DMS153 treated with DMSO at 0.1 percent for 48 hours (cell line): ENCODE data around the gene MAPT.

Experiments used
- DNase-seq: peaks from one replicate; lab custom pipeline; 2025; ENCODE audit not compliant: unreplicated experiment; lab: John Stamatoyannopoulos, UW

Gene MAPT

DNA sequence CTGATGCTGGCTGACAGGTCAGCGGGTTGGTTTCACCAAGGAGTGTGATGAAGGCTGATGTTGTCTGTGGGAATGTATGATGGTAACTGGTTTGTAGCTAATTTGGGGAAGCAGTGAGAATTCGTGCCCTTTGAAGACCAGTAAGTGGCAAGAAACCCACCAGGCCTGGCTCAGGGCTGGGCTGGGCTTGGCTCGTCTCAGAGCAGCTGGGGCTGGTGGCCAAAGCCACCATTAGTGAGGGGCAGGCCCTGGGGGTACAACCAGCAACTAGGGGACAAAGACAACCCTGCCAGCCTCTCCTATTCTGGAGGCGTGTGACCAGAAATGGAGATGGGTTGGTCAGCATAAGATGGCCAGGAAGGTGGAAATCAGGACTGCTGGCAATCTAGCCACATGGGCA lies 91.7 kb downstream of the MAPT start:
- no peak for DNase-seq

DNA sequence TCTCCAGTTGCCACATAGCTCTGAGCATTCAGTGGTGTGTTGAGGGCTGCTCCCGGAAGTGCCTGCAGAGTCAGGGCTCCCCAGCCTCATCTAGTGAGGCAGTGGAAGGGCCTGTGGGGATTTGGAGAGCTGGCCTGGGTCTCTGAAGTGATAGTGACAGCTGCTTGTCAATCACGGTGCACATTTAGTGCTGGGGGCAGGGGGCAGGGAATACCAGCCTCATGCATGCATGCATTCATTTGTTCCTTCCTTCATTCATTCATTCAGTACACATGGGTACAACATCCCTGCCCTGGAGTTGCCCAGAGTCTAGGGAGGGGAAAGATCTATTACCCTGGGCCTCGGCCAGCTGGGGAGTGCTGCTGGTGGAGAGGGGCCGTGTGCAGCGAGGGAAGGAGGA lies 93.4 kb downstream of the MAPT start:
- DNase-seq, result no peak

DNA sequence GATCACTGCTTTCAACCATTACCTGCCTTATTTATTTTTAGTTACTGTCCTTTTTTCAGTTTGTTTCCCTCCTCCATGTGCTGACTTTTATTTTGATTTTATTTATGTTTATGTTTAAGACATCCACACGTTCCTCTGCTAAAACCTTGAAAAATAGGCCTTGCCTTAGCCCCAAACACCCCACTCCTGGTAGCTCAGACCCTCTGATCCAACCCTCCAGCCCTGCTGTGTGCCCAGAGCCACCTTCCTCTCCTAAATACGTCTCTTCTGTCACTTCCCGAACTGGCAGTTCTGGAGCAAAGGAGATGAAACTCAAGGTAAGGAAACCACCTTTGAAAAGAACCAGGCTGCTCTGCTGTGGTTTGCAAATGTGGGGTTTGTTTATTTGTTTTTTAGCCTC lies 95.4 kb downstream of the MAPT start:
- DNase-seq, result no peak

DNA sequence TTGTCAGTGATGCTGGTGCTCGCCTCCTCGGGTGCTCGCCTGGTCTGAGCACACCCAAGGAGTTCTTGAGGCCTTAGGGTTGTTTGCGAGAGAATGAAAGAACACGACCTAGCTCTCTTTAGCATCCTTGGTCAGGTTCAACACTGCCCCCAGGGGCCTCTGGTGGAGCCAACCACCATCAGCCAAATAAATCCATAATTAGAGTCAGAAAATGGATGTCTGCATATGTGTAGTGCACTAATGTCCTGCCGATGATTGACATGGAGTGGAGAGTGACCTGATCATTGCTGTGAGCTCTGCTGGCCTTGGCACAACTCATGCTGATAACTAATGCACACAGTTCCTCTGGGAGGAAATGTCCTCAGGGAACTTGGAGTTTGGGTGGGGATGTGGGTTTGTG lies 96.5 kb downstream of the MAPT start:
- DNase-seq, result no peak

DNA sequence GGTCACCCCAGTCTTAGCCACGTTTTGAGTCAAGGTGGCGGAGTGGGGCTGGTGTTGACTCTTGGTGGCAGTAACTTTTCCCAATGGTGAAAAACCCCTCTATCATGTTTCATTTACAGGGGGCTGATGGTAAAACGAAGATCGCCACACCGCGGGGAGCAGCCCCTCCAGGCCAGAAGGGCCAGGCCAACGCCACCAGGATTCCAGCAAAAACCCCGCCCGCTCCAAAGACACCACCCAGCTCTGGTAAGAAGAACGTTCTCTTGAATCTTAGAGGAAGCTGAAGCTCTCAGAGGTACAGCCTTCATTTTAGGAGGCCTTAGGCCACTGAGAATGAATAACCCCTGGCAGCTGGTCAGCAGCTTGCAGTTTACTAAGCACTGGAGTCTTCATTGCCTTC lies 97.0 kb downstream of the MAPT start:
- no peak for DNase-seq

DNA sequence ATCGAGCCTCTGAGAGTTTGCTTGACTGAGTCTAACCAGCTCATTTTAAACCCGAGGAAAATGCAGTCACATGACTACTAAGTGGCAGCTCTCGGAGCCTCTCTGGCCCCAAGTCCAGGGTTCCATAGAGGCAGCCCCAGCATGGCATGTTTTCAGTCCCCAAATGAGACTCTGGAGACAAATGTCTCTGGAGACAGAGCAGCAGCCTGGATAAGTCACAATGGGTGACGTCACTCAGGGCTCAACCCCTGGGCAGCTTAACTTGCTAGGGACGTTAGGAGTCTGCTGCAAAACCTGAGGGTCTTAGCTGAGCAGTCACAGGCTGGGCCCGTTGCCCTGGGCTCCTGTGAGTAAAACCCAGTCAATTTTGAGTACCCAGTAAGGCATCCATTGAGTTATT lies 97.8 kb downstream of the MAPT start:
- no peak for DNase-seq

DNA sequence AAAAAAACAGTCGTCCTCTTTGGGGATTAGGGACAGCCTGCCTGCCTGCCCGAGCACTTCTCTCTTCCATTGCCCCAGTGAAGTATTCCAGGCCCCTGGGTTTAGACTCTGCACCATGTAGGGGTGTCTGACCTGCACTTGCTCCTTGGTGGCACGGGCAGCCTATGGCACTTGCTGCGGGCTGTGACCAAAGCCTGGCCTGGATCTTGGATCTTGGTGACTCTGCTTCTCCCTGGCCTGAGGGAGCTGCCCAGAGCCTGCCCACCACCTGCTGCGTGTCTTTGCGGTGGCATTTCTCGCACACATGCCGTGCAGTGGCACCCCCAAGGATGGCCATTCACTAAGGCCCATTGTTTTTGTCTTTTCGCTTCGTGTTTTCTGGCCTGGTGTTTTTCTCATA lies 98.5 kb downstream of the MAPT start:
- no peak for DNase-seq

DNA sequence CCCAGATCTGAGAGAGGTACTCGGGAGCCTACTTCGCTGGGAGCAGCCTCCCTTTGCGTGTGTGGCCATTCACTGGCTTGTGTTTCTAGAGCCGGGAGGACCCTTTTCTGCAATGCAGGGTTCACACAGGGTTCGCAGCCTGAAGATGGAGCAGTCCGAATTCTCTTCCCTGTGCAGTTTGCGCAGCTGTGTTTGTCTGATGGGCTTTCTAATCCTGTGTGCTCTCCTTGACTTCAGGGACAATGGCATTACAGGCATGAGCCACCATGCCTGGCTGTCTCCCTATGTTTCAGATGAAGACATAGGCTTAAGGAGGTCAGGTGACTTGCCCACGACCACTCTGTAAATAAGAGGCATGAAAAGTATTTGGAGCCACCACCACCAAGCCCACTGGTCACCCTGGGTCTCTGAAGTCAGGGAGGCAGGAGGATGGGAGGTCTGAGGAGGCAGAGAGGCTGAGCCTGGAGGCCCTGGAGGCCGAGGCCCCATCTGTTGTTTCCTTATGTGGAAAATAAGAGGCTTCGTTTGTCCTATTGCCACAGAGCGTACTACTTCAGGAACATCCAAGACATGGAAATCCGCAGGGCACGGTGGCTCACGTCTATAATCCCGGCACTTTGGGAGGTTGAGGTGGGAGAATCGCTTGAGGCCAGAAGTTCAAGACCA lies 99.7 kb downstream of the MAPT start:
- DNase-seq, result no peak

DNA sequence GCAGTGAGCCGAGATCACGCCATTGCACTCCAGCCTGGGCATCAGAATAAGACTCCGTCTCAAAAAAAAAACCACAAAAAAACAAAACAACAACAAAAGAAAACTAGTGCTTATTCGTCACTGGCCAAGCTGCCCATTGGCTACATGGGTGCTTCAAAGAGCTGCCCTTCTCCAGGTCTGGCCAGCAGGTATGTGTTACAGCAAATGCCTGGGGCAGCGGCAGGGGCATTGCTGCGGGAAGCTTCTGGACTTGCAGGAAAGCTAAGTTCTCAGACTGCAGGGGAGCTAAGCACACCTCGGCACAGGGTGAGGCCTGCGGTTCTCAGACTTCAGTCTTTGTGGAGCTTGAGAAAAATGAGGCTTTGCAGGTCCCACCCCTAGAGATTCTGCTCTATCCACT lies 100.6 kb downstream of the MAPT start:
- no peak for DNase-seq

DNA sequence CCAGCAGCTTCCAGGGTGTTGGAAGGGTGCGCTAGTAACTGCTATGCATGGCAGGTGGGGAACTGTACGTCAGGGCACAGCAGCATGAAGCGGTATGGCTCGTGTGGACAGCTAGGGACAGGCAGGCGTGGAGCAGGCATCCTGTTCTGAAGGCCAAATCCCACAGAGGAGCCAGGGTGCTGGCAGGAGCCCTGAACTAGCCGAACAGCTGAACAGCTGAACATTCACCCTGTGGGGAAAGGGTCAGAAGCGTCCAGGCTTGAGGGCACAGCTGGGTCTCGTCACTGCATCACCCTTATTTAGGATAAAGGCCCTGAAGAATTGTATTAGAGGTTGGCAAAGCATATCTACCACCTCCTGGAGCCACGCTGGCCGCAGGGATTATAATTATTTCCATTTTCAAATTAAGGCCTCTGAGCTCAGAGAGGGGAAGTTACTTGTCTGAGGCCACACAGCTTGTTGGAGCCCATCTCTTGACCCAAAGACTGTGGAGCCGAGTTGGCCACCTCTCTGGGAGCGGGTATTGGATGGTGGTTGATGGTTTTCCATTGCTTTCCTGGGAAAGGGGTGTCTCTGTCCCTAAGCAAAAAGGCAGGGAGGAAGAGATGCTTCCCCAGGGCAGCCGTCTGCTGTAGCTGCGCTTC lies 101.4 kb downstream of the MAPT start:
- DNase-seq, result no peak

DNA sequence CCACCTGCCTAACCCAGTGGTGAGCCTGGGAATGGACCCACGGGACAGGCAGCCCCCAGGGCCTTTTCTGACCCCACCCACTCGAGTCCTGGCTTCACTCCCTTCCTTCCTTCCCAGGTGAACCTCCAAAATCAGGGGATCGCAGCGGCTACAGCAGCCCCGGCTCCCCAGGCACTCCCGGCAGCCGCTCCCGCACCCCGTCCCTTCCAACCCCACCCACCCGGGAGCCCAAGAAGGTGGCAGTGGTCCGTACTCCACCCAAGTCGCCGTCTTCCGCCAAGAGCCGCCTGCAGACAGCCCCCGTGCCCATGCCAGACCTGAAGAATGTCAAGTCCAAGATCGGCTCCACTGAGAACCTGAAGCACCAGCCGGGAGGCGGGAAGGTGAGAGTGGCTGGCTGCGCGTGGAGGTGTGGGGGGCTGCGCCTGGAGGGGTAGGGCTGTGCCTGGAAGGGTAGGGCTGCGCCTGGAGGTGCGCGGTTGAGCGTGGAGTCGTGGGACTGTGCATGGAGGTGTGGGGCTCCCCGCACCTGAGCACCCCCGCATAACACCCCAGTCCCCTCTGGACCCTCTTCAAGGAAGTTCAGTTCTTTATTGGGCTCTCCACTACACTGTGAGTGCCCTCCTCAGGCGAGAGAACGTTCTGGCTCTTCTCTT lies 102.1 kb downstream of the MAPT start:
- no peak for DNase-seq

DNA sequence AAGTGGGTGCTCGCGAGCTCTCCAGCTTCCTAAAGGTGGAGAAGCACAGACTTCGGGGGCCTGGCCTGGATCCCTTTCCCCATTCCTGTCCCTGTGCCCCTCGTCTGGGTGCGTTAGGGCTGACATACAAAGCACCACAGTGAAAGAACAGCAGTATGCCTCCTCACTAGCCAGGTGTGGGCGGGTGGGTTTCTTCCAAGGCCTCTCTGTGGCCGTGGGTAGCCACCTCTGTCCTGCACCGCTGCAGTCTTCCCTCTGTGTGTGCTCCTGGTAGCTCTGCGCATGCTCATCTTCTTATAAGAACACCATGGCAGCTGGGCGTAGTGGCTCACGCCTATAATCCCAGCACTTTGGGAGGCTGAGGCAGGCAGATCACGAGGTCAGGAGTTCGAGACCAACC lies 102.8 kb downstream of the MAPT start:
- DNase-seq, result no peak

DNA sequence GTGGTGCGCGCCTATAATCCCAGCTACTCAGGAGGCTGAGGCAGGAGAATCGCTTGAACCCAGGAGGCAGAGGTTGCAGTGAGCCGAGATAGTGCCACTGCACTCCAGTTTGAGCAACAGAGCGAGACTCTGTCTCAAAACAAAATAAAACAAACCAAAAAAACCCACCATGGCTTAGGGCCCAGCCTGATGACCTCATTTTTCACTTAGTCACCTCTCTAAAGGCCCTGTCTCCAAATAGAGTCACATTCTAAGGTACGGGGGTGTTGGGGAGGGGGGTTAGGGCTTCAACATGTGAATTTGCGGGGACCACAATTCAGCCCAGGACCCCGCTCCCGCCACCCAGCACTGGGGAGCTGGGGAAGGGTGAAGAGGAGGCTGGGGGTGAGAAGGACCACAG lies 103.3 kb downstream of the MAPT start:
- no peak for DNase-seq

DNA sequence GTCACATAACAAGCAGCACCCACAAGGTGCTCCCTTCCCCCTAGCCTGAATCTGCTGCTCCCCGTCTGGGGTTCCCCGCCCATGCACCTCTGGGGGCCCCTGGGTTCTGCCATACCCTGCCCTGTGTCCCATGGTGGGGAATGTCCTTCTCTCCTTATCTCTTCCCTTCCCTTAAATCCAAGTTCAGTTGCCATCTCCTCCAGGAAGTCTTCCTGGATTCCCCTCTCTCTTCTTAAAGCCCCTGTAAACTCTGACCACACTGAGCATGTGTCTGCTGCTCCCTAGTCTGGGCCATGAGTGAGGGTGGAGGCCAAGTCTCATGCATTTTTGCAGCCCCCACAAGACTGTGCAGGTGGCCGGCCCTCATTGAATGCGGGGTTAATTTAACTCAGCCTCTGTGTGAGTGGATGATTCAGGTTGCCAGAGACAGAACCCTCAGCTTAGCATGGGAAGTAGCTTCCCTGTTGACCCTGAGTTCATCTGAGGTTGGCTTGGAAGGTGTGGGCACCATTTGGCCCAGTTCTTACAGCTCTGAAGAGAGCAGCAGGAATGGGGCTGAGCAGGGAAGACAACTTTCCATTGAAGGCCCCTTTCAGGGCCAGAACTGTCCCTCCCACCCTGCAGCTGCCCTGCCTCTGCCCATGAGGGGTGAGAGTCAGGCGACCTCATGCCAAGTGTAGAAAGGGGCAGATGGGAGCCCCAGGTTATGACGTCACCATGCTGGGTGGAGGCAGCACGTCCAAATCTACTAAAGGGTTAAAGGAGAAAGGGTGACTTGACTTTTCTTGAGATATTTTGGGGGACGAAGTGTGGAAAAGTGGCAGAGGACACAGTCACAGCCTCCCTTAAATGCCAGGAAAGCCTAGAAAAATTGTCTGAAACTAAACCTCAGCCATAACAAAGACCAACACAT lies 104.9 kb downstream of the MAPT start, which contains the start of gene STH:
Gene STH (plus strand): TSS at position 264 of the 913 bp plus-strand sequence. CDS start 30 bp downstream, at position 294.
- DNase-seq, result no peak

DNA sequence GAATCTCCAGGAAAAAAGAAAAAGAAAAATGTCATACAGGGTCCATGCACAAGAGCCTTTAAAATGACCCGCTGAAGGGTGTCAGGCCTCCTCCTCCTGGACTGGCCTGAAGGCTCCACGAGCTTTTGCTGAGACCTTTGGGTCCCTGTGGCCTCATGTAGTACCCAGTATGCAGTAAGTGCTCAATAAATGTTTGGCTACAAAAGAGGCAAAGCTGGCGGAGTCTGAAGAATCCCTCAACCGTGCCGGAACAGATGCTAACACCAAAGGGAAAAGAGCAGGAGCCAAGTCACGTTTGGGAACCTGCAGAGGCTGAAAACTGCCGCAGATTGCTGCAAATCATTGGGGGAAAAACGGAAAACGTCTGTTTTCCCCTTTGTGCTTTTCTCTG lies 105.5 kb downstream of the MAPT start:
- no peak for DNase-seq

DNA sequence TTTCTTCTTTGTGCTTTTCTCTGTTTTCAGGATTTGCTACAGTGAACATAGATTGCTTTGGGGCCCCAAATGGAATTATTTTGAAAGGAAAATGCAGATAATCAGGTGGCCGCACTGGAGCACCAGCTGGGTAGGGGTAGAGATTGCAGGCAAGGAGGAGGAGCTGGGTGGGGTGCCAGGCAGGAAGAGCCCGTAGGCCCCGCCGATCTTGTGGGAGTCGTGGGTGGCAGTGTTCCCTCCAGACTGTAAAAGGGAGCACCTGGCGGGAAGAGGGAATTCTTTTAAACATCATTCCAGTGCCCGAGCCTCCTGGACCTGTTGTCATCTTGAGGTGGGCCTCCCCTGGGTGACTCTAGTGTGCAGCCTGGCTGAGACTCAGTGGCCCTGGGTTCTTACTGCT lies 105.9 kb downstream of the MAPT start:
- DNase-seq, result no peak

DNA sequence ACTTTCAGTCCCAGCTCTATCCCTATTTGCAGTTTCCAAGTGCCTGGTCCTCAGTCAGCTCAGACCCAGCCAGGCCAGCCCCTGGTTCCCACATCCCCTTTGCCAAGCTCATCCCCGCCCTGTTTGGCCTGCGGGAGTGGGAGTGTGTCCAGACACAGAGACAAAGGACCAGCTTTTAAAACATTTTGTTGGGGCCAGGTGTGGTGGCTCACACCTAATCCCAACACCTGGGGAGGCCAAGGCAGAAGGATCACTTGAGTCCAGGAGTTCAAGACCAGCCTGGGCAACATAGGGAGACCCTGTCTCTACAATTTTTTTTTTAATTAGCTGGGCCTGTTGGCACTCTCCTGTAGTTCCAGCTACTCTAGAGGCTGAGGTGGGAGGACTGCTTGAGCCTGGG lies 106.4 kb downstream of the MAPT start:
- DNase-seq, result no peak

DNA sequence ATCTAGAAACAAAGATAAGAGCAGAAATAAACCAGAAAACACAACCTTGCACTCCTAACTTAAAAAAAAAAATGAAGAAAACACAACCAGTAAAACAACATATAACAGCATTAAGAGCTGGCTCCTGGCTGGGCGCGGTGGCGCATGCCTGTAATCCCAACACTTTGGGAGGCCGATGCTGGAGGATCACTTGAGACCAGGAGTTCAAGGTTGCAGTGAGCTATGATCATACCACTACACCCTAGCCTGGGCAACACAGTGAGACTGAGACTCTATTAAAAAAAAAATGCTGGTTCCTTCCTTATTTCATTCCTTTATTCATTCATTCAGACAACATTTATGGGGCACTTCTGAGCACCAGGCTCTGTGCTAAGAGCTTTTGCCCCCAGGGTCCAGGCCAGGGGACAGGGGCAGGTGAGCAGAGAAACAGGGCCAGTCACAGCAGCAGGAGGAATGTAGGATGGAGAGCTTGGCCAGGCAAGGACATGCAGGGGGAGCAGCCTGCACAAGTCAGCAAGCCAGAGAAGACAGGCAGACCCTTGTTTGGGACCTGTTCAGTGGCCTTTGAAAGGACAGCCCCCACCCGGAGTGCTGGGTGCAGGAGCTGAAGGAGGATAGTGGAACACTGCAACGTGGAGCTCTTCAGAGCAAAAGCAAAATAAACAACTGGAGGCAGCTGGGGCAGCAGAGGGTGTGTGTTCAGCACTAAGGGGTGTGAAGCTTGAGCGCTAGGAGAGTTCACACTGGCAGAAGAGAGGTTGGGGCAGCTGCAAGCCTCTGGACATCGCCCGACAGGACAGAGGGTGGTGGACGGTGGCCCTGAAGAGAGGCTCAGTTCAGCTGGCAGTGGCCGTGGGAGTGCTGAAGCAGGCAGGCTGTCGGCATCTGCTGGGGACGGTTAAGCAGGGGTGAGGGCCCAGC lies 107.3 kb downstream of the MAPT start:
- no peak for DNase-seq

DNA sequence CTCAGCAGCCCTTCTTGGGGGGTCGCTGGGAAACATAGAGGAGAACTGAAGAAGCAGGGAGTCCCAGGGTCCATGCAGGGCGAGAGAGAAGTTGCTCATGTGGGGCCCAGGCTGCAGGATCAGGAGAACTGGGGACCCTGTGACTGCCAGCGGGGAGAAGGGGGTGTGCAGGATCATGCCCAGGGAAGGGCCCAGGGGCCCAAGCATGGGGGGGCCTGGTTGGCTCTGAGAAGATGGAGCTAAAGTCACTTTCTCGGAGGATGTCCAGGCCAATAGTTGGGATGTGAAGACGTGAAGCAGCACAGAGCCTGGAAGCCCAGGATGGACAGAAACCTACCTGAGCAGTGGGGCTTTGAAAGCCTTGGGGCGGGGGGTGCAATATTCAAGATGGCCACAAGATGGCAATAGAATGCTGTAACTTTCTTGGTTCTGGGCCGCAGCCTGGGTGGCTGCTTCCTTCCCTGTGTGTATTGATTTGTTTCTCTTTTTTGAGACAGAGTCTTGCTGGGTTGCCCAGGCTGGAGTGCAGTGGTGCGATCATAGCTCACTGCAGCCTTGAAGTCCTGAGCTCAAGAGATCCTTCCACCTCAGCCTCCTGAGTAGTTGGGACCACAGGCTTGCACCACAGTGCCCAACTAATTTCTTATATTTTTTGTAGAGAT lies 108.1 kb downstream of the MAPT start:
- DNase-seq, result peak; percentile 78

DNA sequence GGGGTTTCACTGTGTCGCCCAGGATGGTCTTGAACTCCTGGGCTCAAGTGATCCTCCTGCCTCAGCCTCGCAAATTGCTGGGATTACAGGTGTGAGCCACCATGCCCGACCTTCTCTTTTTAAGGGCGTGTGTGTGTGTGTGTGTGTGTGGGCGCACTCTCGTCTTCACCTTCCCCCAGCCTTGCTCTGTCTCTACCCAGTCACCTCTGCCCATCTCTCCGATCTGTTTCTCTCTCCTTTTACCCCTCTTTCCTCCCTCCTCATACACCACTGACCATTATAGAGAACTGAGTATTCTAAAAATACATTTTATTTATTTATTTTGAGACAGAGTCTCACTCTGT lies 108.6 kb downstream of the MAPT start:
- DNase-seq, result no peak
